ENCODE results near the gene POTEE.

The POTEE gene

DNA sequence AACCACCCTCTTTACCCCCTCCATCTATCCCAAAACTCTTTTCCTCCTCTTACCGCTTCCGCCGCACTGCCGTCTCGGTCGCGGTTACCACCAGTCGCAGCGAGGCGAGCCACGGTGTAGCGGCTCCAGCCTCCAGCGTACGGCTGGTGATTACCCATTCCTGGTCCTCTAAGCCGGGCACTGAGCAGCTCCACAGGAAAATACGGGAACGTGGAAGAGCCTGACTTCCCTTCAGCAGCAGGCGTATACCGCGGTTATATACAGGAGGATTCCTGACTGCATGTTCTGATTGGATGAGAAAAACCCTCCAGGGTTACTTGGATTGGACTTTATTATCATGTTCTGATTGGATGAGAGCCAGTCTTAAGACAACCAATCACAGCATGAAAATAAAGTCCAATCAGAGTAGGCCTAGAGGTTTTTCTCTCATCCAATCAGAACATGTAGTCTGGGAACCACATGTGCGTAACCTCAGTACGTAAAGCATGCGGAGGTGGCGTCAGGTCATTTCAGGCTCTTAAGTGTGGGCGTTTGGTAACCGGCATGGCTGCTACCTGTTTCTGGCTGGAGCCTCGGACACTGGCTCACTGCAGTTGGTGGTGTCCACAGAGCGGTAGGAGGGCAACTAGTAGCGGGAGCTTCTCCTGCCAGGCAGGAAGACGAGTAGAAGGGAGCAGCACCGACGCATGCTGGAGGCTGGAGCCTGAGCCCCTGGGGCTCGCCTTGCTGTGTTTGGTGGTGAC lies at the start of gene POTEE:
Gene POTEE (plus strand): TSS at position 507 of the 743 bp plus-strand sequence. CDS start 8,867 bp downstream, outside the sequence.
- TF ChIP-seq, protein P1, sequence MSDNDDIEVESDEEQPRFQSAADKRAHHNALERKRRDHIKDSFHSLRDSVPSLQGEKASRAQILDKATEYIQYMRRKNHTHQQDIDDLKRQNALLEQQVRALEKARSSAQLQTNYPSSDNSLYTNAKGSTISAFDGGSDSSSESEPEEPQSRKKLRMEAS (IDR thresholded peaks at IDR 0.05), result peak; percentile 67
- TF ChIP-seq TAF1 (IDR thresholded peaks at IDR 0.05; ENCODE audit: low read depth), result peak; percentile 52; the same call in 1 of the 2 replicates
- TF ChIP-seq, protein P2, sequence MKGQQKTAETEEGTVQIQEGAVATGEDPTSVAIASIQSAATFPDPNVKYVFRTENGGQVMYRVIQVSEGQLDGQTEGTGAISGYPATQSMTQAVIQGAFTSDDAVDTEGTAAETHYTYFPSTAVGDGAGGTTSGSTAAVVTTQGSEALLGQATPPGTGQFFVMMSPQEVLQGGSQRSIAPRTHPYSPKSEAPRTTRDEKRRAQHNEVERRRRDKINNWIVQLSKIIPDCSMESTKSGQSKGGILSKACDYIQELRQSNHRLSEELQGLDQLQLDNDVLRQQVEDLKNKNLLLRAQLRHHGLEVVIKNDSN (IDR thresholded peaks at IDR 0.05), result 0 out of 2 replicates have a peak, but pooled peaks have one; percentile 13
- TF ChIP-seq YY1 (IDR thresholded peaks at IDR 0.05; ENCODE audit: low read depth), result peak; percentile 76
- TF ChIP-seq EGR1 (IDR thresholded peaks at IDR 0.05), result peak; percentile 77

DNA sequence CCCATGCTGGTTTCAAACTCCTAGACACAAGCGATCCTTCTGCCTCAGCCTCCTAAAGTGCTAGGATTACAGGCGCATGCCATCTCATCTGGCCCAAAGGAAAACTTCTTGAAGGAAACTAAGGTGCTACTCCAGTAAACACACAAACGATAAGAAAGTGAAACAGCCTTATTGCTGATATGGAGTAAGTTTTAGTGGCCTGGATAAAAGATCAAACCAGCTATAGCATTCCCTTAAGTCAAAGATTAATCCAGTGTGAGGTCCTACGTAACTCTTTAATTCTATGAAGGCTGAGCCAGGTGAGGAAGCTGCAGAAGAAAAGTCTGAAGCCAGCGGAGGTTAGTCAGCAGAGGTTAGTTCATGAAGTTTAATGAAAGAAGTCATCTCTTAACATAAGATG lies 40.8 kb upstream of the POTEE start:
- TF ChIP-seq CREB1 (IDR thresholded peaks at IDR 0.05; ENCODE audit: low read depth), result no peak
- TF ChIP-seq NFIC (IDR thresholded peaks at IDR 0.05), result no peak
- TF ChIP-seq CEBPB (IDR thresholded peaks at IDR 0.05), result no peak
- no peak for TF ChIP-seq TEAD4 (IDR thresholded peaks at IDR 0.05)
- TF ChIP-seq EP300 (IDR thresholded peaks at IDR 0.05; ENCODE audit: borderline replicate concordance), result no peak
- TF ChIP-seq, protein P1 (IDR thresholded peaks at IDR 0.05), result no peak
- no peak for TF ChIP-seq EGR1 (IDR thresholded peaks at IDR 0.05)
- TF ChIP-seq, protein P2 (IDR thresholded peaks at IDR 0.05), result no peak
- no peak for TF ChIP-seq TAF1 (IDR thresholded peaks at IDR 0.05; ENCODE audit: low read depth)
- no peak for TF ChIP-seq TCF12 (IDR thresholded peaks at IDR 0.05; ENCODE audit: low read depth)
- TF ChIP-seq, protein P3, sequence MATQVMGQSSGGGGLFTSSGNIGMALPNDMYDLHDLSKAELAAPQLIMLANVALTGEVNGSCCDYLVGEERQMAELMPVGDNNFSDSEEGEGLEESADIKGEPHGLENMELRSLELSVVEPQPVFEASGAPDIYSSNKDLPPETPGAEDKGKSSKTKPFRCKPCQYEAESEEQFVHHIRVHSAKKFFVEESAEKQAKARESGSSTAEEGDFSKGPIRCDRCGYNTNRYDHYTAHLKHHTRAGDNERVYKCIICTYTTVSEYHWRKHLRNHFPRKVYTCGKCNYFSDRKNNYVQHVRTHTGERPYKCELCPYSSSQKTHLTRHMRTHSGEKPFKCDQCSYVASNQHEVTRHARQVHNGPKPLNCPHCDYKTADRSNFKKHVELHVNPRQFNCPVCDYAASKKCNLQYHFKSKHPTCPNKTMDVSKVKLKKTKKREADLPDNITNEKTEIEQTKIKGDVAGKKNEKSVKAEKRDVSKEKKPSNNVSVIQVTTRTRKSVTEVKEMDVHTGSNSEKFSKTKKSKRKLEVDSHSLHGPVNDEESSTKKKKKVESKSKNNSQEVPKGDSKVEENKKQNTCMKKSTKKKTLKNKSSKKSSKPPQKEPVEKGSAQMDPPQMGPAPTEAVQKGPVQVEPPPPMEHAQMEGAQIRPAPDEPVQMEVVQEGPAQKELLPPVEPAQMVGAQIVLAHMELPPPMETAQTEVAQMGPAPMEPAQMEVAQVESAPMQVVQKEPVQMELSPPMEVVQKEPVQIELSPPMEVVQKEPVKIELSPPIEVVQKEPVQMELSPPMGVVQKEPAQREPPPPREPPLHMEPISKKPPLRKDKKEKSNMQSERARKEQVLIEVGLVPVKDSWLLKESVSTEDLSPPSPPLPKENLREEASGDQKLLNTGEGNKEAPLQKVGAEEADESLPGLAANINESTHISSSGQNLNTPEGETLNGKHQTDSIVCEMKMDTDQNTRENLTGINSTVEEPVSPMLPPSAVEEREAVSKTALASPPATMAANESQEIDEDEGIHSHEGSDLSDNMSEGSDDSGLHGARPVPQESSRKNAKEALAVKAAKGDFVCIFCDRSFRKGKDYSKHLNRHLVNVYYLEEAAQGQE (IDR thresholded peaks at IDR 0.05; ENCODE audit: low read depth), result no peak

DNA sequence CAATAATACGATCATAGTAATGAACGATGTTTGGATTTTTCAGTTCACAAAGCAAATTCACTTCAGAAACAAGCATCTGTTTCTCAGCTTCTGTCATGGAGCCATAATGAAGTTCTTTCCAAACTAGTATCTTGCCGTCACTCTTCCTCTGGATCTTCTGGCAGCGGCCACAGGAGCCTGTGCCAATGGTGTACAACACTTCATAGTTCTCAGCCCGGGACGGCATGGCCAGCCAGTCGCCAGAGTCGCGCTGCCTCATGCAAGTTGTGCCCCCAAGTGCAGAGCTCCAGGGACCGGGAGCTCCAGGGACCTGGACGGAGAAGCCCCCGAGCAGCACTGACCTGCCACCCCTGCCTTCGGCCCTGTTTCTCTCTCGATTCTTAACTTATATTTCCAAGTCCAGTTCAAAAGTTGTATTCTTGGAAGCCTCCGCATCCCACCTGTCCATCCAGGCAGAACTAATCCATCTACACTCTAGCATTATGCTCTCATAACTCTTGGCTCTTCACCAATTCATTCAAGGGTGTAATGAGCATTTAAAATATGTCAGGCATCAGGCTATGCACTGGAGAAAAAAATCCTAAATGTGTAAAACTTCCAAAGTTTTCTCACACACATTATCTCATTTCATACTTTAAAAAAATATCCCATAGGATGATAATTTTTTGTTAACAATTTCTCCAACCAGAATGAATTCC lies 30.5 kb upstream of the POTEE start:
- TF ChIP-seq TEAD4 (IDR thresholded peaks at IDR 0.05), result peak; percentile 27; the same call in 1 of the 2 replicates
- peak; percentile 80 for TF ChIP-seq NFIC (IDR thresholded peaks at IDR 0.05)

DNA sequence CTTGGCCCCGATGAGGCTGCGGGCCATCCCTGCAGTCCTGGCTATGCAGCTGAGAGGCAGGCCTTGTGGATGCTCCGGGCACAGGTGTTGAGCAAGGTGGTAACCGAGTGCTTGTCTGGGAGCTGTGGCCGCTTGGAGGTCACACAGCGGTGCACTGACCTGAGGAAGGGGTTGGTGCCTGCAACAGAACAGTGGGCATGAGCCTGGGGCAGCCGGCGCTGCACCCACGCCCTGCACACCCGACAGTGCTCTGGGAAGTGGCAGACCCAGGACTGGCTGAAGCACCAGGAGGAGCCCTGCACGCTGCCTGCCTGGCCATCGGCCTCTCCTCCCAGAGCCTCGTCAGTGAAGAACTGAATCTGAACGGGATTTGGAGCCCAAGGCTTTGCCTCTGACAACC lies 8.2 kb upstream of the POTEE start:
- TF ChIP-seq, protein P3 (IDR thresholded peaks at IDR 0.05; ENCODE audit: low read depth), result no peak
- TF ChIP-seq, protein P1 (IDR thresholded peaks at IDR 0.05), result no peak
- TF ChIP-seq TCF12 (IDR thresholded peaks at IDR 0.05; ENCODE audit: low read depth), result no peak
- no peak for TF ChIP-seq TEAD4 (IDR thresholded peaks at IDR 0.05)
